HG02642 (cell line): ENCODE data around the gene S100A3.
A peak's percentile ranks its signal among the peaks of the same experiment; 100 is the strongest.
"Not testable (repeated sequence)": the region's sequence is repeated elsewhere in the genome, so short reads cannot be mapped to it uniquely, and the experiment has no call there.

ENCODE experiments used
- ATAC-seq: cut with Tn5 transposase; IDR thresholded peaks from one replicate; pipeline ENCODE4 v1.9.1; 2021; ENCODE audit warnings: mild to moderate bottlenecking; ENCODE audit not compliant: unreplicated experiment, poor library complexity

S100A3 gene

DNA sequence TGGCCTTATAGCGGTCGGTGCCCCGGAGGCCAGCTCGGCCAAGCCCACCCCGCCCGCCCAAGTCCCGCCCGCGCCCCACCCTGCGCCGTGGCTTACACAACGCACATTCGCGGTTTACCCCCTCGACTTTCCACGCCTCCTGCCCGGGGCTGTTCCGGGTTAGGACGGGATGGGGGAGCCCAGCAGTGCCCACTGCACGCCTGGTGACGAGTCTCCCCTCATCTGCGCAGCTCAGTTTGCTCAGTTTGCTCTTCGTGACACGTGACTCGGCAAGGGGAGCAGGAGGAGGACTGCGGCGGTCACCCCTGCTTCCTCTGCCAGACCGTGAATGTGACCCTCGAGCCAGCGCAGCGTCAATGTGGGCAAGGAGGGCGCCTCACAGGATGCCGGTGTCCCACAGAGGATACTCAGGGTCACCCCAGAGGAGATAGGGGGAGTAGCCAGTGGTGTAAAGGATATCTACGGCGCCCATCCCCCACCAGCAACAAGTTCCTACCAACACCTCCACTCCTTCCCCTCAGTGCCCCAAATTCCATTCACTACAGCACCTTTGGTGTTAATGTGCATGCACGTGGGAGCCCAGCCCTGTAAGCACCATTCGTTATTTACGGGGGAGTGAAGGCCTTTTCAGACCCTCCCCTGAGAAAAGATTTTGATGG is 12.9 kb downstream of the S100A3 start:
- peak; percentile 45 for ATAC-seq

DNA sequence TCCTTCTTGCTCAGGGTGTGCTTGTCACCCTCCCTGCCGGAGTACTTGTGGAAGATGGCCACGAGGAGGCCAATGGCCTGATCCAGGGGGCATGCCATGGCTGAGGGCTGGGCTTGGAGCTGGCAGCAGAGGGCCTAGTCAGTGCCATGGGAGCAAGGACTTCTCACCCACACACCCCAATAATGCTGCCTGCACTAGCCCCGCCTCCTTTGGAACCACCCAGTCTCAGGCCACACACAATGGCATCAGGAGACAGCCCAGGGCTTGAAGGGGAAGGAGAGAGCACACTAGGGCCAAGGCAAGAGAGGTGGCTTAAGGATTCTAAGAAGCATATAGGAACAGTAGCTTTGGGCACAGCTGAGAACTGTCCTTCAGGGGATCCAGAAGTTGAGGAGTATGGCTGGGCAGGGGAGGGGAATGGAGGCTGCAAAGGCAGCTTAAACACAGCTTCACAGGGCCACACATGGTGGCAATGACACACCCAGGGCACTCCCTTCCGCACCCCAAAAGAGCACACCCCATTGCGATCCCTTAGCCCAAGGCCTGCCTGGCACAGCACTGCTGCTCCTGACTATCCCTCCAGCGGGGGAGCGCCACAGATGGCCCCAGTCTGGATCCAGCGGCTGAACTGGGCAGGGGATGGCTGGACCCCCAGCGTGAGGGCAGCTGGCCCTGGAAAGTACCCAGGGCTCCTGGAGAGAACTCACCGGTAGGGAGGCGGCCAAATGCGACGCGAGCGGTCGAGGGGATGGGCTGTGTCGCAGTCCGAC is 13.6 kb downstream of the S100A3 start, which contains the start of gene S100A6:
Gene S100A6 (minus strand): TSS at position 750 of the 770 bp plus-strand sequence. CDS start 652 bp downstream, at position 98.
- ATAC-seq = peak; percentile 10

DNA sequence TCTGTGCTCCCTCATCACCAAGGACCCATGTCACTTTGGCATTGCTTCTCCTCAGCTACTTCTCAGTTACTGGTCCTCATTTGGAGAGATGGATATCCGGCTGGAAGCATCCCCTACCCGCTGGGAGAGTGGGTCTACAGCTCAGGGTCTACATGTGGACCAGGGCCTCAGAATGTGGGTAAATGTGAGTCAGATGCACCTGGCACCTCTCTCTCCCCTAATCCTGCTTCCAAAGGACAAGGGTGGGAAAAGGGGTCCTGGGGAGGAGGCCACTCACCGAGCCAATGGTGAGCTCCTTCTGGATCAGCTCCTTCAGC is 14.2 kb downstream of the S100A3 start:
- no peak for ATAC-seq

- ATAC-seq = no peak
Observed at GRCh38 chr1:153534226-153534924, 14.7 kb downstream of the S100A3 start.

DNA sequence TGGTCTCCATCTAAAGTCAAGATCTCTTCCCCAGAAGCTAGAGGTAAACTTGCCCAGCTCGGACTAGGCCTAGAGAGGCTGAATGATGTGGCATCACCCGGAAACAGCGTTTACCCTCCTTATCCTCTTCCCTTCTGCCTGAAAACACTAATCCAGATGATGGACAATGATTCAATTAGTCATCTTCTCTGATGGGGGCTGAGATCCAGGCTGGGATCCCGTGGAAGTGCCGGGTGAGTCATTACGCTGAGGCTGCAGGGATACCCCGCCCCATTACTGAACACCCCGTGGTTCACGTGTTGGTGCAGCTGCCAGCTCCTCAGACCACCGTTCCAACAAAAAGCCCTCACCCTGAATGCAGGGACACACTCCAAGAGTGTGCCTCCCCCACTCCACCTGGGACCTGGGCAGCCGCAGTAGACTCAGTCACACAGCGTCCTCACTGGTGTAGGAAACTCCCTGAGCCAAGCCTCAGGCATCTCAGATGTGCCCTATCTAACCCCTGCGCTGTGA is 15.3 kb downstream of the S100A3 start:
- ATAC-seq = no peak

DNA sequence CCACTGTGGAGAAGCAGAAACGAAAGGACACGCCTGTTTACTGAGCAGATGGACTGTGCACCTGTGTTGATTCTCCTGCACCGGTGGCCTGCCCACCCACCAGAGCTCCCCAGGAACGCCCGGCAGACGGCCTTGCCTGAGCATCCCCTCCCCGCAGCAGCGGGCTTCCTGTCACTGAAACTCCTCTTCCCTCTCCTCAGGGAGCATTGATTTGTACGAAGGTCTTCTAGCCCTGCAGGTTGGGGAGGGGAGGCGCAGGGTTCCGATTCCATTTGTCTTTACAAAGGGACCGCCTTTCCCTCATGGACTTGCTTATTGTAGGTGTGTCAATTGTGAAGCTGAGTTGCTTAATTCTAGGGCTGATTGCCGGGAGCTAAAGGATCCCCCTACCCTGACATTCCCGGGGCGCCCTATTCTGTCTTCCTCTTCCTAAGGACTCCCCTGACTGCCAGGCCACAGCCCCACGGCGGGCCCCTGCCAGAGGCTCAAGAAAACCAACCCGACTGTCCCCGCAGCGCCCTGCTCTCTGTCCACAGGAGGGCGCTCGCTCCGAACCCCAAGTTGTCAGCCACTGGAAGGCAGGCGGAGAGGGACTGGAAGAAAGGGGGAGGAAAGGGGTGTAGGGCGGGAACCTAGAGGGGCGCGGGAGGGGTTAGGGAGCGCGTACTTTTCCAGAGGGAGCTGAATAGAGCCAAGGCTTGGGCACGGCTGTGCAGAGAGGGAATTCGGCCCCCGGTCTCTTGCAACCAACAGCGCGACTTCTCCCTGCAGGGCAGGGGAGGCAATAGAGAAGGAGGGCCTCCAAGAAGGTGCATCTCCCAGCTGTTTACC is 16.1 kb downstream of the S100A3 start:
- no peak for ATAC-seq

DNA sequence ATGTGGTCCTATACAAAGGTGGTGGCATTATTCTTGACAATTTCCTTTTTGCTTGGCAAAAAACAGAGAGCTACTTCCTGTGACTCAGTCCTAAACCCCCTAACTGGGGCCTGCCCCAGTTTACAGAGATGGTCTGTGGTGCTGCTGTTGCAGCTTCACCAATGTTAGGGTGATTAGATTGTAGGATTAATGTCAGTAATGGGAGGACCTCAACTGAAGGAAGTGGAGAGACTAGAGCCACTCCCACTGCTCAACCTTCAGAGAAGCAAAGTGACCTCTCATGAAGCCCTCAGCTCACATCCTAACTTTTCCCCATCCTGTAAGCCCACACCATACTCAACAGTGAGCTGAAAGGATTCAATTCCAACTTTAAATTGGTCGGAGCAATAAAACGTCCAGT is 16.9 kb downstream of the S100A3 start:
- no peak for ATAC-seq

DNA sequence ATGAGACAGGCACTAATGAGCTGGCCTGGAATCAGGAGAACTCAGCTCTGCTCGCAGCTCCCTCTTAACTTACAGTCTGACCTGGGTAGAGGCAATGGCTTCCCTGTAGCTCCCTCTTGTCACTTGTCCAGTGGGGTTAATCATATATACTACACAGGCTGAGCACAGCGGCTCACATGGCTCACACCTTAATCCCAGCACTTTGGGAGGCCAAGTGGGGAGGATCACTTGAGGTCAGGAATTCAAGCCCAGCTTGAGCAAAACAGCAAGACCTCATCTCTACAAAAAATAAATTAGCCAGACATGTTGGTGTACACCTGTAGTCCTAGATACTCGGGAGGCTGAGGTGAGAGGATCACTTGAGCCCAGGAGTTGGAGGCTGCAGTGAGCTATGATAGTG is 17.4 kb downstream of the S100A3 start:
- ATAC-seq = no peak

GRCh38 chr1:153527683-153528040 is 21.4 kb downstream of the S100A3 start:
- ATAC-seq = no peak

DNA sequence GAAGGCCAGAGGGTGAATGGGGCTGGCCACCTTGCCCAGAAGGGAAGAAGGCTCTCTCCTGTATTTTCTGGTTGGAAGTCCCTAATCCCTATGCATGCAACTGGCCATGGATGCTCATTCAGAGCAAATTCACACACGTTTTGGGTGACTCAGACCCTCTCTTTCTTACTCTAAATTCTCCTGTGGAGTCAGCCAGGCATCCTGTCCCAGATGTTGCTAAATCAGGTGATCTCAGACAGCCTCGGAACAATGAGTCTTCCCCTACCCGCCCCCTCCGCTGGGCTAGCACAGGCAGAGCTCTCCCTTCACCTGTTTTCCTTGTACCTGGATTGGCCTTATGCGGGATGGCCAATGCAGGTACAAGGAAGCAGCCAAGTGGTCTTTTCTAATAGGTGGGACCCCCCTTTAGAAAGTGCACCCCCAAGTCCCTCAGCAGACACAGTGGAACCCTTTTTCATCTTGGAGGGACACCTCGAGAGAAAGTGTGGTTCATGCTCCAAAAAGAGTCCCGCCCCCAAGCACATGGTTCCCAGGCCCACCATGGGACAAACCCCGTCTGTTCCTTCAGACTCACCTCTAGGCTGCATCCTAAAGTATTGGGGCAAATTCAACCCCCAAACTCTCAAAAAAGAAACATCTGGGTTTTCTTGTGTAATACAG is 21.9 kb downstream of the S100A3 start:
- no peak for ATAC-seq

GRCh38 chr1:153526132-153526543 is 22.9 kb downstream of the S100A3 start:
- ATAC-seq = no peak

DNA sequence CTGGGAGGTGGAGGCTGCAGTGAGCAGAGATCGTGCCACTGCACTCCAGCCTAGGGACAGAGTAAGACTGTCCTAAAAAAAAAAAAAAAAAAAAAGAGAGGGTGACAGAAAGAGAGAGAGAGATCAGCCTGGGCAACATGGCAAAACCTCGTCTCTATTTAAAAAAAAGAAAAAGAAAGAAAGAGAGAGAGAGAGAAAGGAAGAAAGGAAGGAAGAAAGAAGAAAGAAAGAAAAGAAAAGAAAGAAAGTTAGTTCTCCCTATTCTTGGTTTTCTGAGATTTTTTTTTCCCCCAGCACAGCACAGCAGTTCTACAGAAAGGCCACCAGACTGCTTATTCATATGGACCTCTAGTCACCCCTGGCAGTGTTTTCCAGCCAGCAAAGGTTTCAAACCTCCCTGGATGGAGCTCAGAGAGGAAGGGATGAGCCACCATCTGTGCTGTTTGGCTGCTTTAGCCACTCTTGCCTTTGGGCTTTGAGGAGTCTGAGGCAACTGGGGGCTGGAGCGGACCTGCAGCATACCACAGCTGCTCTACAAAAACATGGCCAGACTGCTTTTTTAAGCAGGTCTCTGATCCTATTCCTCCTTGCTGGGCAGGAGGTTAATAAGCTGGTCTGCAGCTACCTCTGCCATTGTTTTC is 23.9 kb downstream of the S100A3 start:
- no peak for ATAC-seq

- ATAC-seq = not testable (repeated sequence)
Observed at GRCh38 chr1:153522353-153523048, 26.6 kb downstream of the S100A3 start.

DNA sequence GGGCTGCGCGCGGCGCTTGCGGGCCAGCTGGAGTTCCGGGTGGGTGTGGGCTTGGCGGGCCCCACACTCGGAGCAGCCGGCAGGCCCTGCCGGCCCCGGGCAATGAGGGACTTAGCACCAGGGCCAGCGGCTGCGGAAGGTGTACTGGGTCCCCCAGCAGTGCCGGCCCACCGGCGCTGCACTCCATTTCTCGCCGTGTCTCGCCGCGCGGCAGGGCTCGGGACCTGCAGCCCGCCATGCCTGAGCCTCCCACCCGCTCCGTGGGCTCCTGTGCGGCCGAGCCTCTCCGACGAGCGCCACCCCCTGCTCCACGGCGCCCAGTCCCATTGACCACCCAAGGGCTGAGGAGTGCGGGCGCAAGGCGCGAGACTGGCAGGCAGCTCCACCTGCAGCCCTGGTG is 27.2 kb downstream of the S100A3 start:
- ATAC-seq = not testable (repeated sequence)

- ATAC-seq = no peak
Observed at GRCh38 chr1:153520818-153521476, 28.1 kb downstream of the S100A3 start.

DNA sequence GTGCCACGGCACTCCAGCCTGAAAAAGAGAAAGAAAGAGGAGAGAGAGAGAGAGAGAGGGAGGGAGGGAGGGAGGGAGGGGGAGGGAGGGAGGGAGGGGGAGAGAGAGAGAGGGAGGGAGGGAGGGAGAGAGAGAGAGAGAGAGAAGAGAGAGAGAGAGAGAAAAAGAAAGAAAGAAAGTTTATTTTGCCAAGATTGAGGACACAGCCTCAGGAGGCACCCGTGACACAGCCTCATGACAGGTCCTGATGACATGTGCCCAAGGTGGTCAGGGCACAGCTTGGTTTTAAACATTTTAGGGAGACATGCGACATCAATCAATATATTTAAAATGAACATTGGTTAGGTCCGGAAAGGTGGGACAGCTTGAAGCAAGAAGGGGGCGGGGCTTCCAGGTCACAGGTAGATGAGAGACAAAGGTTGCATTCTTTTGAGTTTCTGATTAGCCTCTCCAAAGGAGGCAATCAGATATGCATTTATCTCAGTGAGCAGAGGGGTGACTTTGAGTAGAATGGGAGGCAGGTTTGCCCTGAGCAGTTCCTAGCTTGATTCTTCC is 28.8 kb downstream of the S100A3 start:
- ATAC-seq = not testable (repeated sequence)

DNA sequence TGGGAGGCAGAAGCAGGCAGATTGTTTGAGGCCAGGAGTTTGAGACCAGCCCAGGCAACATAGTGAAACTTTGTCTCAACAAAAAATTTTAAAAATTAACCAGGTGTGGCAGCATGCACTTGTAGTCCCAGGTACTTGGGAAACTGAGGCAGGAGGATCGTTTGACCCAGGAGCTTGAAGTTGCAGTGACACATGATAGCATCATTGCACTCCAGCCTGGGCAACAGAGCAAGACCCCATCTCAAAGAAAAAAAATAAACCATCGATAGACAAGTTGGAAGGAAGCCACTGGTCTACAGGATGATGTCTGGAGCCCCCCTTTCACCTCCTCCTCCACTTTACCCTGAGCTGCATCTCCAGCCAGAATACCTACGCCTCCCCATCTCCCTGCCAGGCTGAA is 29.8 kb downstream of the S100A3 start:
- ATAC-seq = no peak
